HG03432 (cell line): Measurements from ENCODE around the gene CPTP.

Source experiments
- ATAC-seq: cut with Tn5 transposase; IDR thresholded peaks from one replicate; pipeline ENCODE4 v1.9.1; 2021; ENCODE audit warnings: mild to moderate bottlenecking, moderate library complexity; ENCODE audit not compliant: unreplicated experiment

Gene CPTP

DNA sequence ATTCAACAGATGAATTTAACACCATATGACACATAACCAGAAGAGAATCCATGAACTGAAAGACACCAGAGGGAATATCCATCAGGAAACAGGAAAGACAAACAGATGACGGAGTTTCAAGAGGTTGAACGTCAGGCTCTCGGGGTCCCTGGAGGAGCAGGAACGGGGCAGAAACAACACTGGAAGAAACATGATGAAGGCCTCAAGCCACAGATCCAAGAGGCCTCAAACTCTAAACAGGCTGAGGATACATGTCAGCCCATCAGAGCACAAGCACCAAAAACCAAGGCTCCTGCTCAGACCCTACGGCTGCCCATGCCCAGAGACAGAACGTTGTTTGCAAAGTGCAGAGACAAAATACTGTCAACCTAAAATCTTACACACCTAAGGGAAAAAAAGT is 7.2 kb upstream of the CPTP start:
- no peak for ATAC-seq

GRCh38 chr1:1318131-1318652 is 6.4 kb upstream of the CPTP start:
- ATAC-seq, result no peak

GRCh38 chr1:1318777-1319645 is 5.6 kb upstream of the CPTP start:
- ATAC-seq, result no peak

- ATAC-seq, result no peak
Observed at GRCh38 chr1:1319646-1319941, 5.0 kb upstream of the CPTP start.

DNA sequence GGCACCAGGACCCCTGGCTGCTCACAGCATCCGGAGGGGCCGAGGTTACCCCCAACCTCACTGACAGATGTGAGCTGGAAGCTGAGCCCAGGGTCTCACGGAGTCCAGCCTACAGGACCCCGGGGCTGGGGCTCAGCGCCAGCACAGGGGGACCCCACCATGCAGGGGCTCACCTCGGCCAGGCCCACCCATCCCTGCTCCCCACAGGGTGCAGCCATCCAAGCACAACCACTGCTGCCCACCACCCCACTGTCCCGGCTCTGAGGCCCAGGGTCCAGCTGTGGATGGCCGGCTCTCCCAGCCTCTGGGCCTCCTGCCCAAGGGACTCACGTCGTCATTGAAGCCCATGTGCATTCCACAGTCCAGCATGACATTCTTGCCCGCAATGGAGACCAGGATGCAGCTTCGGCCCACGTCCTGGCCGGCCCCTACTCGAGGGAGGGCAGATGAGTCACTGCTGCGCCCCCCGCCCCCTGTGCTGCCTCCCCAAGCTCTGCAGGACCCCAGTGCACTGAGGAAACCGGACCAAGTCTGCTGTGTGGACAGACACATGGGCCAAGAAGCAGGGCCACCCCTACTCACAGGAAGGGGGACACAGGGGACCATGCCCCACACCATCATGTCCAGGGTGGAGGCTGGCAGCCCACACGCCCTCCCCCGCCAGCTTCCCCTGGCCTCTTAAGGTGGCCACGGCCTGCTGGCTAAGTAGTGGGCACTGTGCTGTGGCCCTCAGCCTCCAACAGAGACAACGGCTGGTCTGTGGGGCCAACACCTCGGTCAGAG is 3.7 kb upstream of the CPTP start:
- ATAC-seq, result no peak

DNA sequence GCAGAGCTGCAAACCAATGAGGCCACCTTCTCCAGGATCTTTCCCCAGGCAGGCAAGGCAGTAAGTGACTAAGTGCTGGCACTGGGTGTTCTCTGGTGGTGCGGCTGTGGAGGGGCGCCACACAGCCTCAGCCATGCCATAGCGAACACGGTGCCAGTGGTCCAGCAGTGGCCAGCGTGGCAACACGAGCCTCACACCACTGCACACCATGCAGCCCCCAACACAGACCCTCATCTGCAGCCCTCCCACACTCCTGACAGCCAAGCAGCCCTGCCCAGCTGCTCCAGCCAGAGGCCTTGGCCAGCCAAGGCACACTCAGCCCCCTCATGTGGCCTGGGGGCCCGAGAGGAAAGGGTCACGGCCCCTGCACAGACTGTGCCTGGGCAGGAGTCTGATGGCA is 3.1 kb upstream of the CPTP start:
- no peak for ATAC-seq

DNA sequence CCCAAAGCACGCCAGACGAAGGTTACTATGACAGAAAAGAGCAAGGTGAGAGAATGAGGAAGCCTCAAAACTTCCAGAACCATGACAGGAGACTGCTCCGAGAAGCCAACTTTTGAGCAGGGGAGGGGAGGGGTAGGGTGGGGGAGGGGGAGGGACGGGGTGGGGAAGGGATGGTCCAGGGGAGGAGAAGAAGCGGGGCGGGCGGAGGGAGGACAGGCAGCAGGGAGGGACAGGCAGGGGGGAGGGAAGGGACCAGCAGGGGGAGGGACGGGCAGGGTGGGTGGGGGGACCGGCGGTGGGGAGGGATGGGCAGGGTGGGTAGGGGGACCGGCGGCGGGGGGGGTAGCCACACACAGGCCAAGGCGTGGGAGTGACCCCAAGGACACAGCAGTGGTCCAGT is 2.2 kb upstream of the CPTP start:
- no peak for ATAC-seq

DNA sequence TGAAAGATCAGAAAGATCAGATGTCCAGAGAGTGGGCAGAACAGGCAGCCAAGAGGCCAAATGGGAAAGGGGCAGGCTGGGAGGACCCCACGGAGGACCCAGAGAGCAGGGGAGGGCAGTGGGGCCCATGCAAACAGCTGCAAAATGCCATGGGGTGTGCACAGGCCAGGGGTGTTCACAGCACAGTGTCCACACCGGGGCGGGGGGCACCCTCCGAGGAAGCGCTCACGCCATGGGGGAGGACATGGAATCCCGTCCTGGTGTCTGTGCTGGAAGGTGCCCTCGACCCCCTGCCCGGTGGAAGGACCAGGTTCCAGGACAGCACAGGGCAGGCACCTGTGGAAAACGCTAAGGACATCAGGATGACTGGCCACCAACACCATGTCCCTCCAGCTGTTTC is 1.6 kb upstream of the CPTP start:
- ATAC-seq, result no peak

DNA sequence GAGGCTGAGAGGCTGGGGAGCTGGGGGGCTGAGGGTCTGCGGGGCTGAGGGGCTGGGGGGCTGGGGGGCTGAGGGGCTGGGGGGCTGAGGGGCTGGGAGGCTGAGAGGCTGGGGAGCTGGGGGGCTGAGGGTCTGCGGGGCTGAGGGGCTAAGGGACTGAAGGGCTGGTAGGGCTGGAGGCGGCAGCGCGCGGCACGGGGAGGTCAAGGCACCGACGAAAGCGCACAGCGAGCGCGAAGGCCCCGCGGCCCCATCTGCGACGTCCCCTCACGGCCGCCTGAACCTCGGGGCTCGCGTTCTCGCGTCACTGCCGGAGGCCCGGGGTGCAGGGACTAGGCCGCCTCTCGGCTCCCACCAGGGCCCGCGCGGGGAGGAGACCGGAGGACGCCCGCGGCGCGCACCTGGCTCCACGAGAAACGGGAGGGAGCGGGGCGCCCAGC is 498 bp upstream of the CPTP start:
- ATAC-seq, result peak; percentile 25

- no peak for ATAC-seq
Observed at GRCh38 chr1:1325288-1326074, 879 bp downstream of the CPTP start.

GRCh38 chr1:1326075-1326605 is 1.5 kb downstream of the CPTP start:
- no peak for ATAC-seq

DNA sequence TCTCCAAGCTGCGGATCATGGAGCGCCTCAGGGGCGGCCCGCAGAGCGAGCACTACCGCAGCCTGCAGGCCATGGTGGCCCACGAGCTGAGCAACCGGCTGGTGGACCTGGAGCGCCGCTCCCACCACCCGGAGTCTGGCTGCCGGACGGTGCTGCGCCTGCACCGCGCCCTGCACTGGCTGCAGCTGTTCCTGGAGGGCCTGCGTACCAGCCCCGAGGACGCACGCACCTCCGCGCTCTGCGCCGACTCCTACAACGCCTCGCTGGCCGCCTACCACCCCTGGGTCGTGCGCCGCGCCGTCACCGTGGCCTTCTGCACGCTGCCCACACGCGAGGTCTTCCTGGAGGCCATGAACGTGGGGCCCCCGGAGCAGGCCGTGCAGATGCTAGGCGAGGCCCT is 2.7 kb downstream of the CPTP start:
- no peak for ATAC-seq

DNA sequence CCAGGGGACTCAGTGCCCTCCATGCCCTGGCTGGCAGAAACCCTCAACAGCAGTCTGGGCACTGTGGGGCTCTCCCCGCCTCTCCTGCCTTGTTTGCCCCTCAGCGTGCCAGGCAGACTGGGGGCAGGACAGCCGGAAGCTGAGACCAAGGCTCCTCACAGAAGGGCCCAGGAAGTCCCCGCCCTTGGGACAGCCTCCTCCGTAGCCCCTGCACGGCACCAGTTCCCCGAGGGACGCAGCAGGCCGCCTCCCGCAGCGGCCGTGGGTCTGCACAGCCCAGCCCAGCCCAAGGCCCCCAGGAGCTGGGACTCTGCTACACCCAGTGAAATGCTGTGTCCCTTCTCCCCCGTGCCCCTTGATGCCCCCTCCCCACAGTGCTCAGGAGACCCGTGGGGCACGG is 3.7 kb downstream of the CPTP start:
- no peak for ATAC-seq

- ATAC-seq, result no peak
Observed at GRCh38 chr1:1329304-1330210, 5.0 kb downstream of the CPTP start.

GRCh38 chr1:1330366-1331067 is 5.9 kb downstream of the CPTP start:
- ATAC-seq, result no peak

GRCh38 chr1:1331068-1331965 is 6.7 kb downstream of the CPTP start, which contains the start of gene TAS1R3:
TSS of gene TAS1R3 (plus strand) at chr1:1331280. CDS start at chr1:1331346, 66 bp downstream.
- no peak for ATAC-seq

DNA sequence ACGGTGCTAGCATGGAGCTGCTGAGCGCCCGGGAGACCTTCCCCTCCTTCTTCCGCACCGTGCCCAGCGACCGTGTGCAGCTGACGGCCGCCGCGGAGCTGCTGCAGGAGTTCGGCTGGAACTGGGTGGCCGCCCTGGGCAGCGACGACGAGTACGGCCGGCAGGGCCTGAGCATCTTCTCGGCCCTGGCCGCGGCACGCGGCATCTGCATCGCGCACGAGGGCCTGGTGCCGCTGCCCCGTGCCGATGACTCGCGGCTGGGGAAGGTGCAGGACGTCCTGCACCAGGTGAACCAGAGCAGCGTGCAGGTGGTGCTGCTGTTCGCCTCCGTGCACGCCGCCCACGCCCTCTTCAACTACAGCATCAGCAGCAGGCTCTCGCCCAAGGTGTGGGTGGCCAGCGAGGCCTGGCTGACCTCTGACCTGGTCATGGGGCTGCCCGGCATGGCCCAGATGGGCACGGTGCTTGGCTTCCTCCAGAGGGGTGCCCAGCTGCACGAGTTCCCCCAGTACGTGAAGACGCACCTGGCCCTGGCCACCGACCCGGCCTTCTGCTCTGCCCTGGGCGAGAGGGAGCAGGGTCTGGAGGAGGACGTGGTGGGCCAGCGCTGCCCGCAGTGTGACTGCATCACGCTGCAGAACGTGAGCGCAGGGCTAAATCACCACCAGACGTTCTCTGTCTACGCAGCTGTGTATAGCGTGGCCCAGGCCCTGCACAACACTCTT is 7.6 kb downstream of the CPTP start:
- no peak for ATAC-seq
